Liver (tissue), 9 donors: ENCODE measurements around the gene PATL2. TPM values are rescaled to one million over a fixed set of nuclear protein-coding genes. Genes with fewer than 3 reads are reported as not detected.

ENCODE experiments used
- DNase-seq: peaks from one replicate; pipeline ENCODE4 v3.0.0-alpha.2; 2017; ENCODE audit warnings: low spot score
- H3K27ac ChIP-seq, 2 donors: one replicate each; pipeline ENCODE4 v1.7.0; 2013; ENCODE audit warnings: inconsistent platforms in 2 of 2, low read length in 2 of 2, control low read depth in 1 of 2, low read depth in 1 of 2, mild to moderate bottlenecking in 1 of 2
- H3K27me3 ChIP-seq, 4 donors: one replicate each; pipeline versions ENCODE4 v1.6.1 to v1.7.0; 2013; ENCODE audit warnings: low read length in 3 of 4, inconsistent platforms in 1 of 4, mild to moderate bottlenecking in 1 of 4, moderate library complexity in 1 of 4; ENCODE audit not compliant: control insufficient read depth in 4 of 4, insufficient read depth in 4 of 4
- H3K36me3 ChIP-seq, 4 donors: one replicate each; pipeline versions ENCODE4 v1.6.1 to v1.7.0; 2013; ENCODE audit warnings: low read length in 3 of 4, mild to moderate bottlenecking in 3 of 4, low read depth in 1 of 4, moderate library complexity in 1 of 4; ENCODE audit not compliant: control insufficient read depth in 4 of 4, insufficient read depth in 3 of 4
- H3K4me1 ChIP-seq, 4 donors: one replicate each; pipeline versions ENCODE4 v1.6.1 to v1.7.0; 2013; ENCODE audit warnings: low read length in 3 of 4, mild to moderate bottlenecking in 3 of 4, moderate library complexity in 1 of 4; ENCODE audit not compliant: control insufficient read depth in 4 of 4, insufficient read depth in 4 of 4
- H3K4me3 ChIP-seq, 3 donors: one replicate each; pipeline versions ENCODE4 v1.6.1 to v1.7.0; 2013; ENCODE audit warnings: low read length in 3 of 3, control low read depth in 1 of 3, low read depth in 1 of 3, mild to moderate bottlenecking in 1 of 3
- H3K9ac ChIP-seq, 2 donors: one replicate each; pipeline ENCODE4 v1.7.0; 2013; ENCODE audit warnings: low read length in 2 of 2, mild to moderate bottlenecking in 2 of 2, moderate library complexity in 2 of 2, control low read depth in 1 of 2, low read depth in 1 of 2
- H3K9me3 ChIP-seq, 4 donors: one replicate each; pipeline versions ENCODE4 v1.6.1 to v1.7.0; 2013; ENCODE audit warnings: low read length in 3 of 4; ENCODE audit not compliant: control insufficient read depth in 4 of 4
- ATF3 ChIP-seq: IDR thresholded peaks from 2 replicates; pipeline ENCODE4 v1.6.1; 2016; ENCODE audit warnings: antibody characterized with exemption
- EGR1 ChIP-seq, 2 donors: IDR thresholded peaks; 2 replicates each; pipeline ENCODE4 v1.6.1; 2016 to 2018; ENCODE audit warnings: antibody characterized with exemption in 2 of 2, low read depth in 2 of 2
- FOXA1 ChIP-seq: IDR thresholded peaks from 2 replicates; pipeline ENCODE4 v1.6.1; 2016; ENCODE audit warnings: antibody characterized with exemption
- FOXA2 ChIP-seq: IDR thresholded peaks from 2 replicates; pipeline ENCODE4 v1.6.1; 2016; ENCODE audit warnings: antibody characterized with exemption
- HNF4A ChIP-seq, 2 donors: conservative IDR thresholded peaks; 2 replicates each; pipeline ENCODE4 v1.6.1; 2016; ENCODE audit warnings: antibody characterized with exemption in 2 of 2, mild to moderate bottlenecking in 2 of 2
- HNF4G ChIP-seq: IDR thresholded peaks from 2 replicates; pipeline ENCODE4 v1.6.1; 2016; ENCODE audit warnings: antibody characterized with exemption
- JUND ChIP-seq, 2 donors: IDR thresholded peaks; 2 replicates each; pipeline ENCODE4 v1.6.1; 2016; ENCODE audit warnings: antibody characterized with exemption in 2 of 2
- NR2F2 ChIP-seq: IDR thresholded peaks from 2 replicates; pipeline ENCODE4 v1.6.1; 2016; ENCODE audit warnings: antibody characterized with exemption
- RAD21 ChIP-seq, 2 donors: IDR thresholded peaks; 2 replicates each; pipeline ENCODE4 v1.6.1; 2016; ENCODE audit warnings: antibody characterized with exemption in 2 of 2, mild to moderate bottlenecking in 2 of 2
- REST ChIP-seq: IDR thresholded peaks from 2 replicates; pipeline ENCODE4 v1.6.1; 2016; ENCODE audit warnings: antibody characterized with exemption, mild to moderate bottlenecking
- RXRA ChIP-seq, 2 donors: IDR thresholded peaks; 2 replicates each; pipeline ENCODE4 v1.6.1; 2017 to 2018; ENCODE audit warnings: antibody characterized with exemption in 2 of 2, mild to moderate bottlenecking in 1 of 2
- TAF1 ChIP-seq: conservative IDR thresholded peaks from 2 replicates; pipeline ENCODE4 v1.6.1; 2016; ENCODE audit warnings: antibody characterized with exemption, mild to moderate bottlenecking
- YY1 ChIP-seq: IDR thresholded peaks from 2 replicates; pipeline ENCODE4 v1.6.1; 2016; ENCODE audit warnings: antibody characterized with exemption, mild to moderate bottlenecking
- WGBS: extraction: QIAGEN DNeasy Blood & Tissue Kit; methylation state at CpG from one replicate; pipeline ENCODE4 v1.1.7; 2013; 5-methylcytosine and 5-hydroxymethylcytosine counted together
- polyA plus RNA-seq, 2 donors: library from polyadenylated mRNA; stranded (reverse) in 1 of 2; unstranded in 1 of 2; fragments of 200-250 nt in 1 of 2; fragments of >200 nt in 1 of 2; fragmentation: Nextera tagmentation in 1 of 2; extraction: Ambion mirVana in 1 of 2; gene quantifications; one replicate each; pipeline versions ENCODE4 v1.2.1 to v1.2.3, GENCODE V29; 2013 to 2015
- total RNA-seq, 2 donors: library from RNA; depleted of rRNA; stranded (reverse); fragments of >200 nt; gene quantifications; one replicate each; pipeline ENCODE4 v1.2.3, GENCODE V29; 2014
- TF ChIP-seq, protein P1 (sequence below): IDR thresholded peaks from 2 replicates; pipeline ENCODE4 v1.6.1; 2016; ENCODE audit warnings: antibody characterized with exemption
- TF ChIP-seq, protein P2 (sequence below): fragments of 150-350 bp; IDR thresholded peaks from 2 replicates; pipeline ENCODE4 v1.5.1; 2017; ENCODE audit warnings: improper control_type of control experiment, low read depth, low read length; ENCODE audit not compliant: missing input control
- donor health status: healthy.
- donor health status: healthy.
- donor health status: healthy.
- donor health status: healthy.
- donor health status: healthy.

PATL2 gene
- total and polyA plus RNA-seq, 4 donors: 0.32 to 1.0 (median 0.67) TPM

DNA sequence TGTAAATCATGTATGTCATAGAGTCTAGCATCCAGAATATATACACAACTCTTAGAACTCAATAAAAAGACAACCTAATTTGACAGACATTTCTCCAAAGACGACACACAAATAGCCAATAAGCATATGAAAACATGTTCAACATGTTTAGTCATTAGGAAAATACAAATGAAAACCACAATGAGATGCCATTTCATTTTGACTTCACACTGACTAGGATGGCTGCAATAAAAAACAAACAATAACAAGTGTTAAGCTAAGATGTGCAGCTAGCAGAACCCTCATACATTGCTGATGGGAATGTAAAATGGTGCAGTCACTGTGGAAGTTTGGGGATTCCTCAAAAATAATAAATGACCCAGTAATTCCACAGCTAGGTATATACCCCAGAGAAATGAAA is 64.1 kb downstream of the PATL2 start:
- H3K27ac ChIP-seq: no peak overlapping the region
- no peaks in the 10 kb centered on the region for H3K4me1 ChIP-seq
- H3K4me3 ChIP-seq: no peak overlapping the region
- no peak for DNase-seq
- peaks cover 10 to 46% (median 33%) of the 10 kb centered on the region in 4 donors for H3K36me3 ChIP-seq
- H3K9ac ChIP-seq: no peak overlapping the region
- no peaks in the 10 kb centered on the region for H3K9me3 ChIP-seq
- TF ChIP-seq, protein P1, sequence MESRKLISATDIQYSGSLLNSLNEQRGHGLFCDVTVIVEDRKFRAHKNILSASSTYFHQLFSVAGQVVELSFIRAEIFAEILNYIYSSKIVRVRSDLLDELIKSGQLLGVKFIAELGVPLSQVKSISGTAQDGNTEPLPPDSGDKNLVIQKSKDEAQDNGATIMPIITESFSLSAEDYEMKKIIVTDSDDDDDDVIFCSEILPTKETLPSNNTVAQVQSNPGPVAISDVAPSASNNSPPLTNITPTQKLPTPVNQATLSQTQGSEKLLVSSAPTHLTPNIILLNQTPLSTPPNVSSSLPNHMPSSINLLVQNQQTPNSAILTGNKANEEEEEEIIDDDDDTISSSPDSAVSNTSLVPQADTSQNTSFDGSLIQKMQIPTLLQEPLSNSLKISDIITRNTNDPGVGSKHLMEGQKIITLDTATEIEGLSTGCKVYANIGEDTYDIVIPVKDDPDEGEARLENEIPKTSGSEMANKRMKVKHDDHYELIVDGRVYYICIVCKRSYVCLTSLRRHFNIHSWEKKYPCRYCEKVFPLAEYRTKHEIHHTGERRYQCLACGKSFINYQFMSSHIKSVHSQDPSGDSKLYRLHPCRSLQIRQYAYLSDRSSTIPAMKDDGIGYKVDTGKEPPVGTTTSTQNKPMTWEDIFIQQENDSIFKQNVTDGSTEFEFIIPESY: no peak
- TF ChIP-seq HNF4G (no peak), JUND (IDR thresholded peaks at IDR 0.05) (no peak), FOXA2 (no peak), NR2F2 (no peak), REST (no peak), YY1 (no peak), ATF3 (no peak), RAD21 (IDR thresholded peaks at IDR 0.05) (no peak), HNF4A (conservative IDR thresholded peaks at IDR 0.05) (no peak), TAF1 (no peak), FOXA1 (no peak), RXRA (IDR thresholded peaks at IDR 0.05) (no peak)
- TF ChIP-seq, protein P2, sequence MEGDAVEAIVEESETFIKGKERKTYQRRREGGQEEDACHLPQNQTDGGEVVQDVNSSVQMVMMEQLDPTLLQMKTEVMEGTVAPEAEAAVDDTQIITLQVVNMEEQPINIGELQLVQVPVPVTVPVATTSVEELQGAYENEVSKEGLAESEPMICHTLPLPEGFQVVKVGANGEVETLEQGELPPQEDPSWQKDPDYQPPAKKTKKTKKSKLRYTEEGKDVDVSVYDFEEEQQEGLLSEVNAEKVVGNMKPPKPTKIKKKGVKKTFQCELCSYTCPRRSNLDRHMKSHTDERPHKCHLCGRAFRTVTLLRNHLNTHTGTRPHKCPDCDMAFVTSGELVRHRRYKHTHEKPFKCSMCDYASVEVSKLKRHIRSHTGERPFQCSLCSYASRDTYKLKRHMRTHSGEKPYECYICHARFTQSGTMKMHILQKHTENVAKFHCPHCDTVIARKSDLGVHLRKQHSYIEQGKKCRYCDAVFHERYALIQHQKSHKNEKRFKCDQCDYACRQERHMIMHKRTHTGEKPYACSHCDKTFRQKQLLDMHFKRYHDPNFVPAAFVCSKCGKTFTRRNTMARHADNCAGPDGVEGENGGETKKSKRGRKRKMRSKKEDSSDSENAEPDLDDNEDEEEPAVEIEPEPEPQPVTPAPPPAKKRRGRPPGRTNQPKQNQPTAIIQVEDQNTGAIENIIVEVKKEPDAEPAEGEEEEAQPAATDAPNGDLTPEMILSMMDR: no peak
- no peaks in the 10 kb centered on the region for H3K27me3 ChIP-seq
- WGBS: 97% methylated on average over 1 of the region's 1 CpG

DNA sequence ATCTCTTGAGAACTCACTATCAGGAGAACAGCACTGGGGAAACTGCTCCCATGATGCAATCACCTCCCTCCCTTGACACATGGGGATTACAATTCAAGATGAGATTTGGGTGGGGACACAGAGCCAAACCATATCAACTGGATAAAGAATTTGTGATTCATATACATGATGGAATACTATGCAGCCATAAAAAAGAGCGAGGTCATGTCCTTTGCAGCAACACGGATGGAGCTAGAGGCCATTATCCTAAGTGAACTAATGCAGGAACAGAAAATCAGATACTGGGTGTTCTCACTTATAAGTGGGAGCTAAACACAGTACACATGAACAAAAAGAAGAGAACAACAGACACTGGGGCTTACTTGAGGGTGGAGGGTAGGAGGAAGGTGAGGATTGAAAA is 64.7 kb downstream of the PATL2 start:
- no peak for DNase-seq
- Histone ChIP-seq H3K4me1 (no peaks in the 10 kb centered on the region), H3K9ac (no peak overlapping the region), H3K9me3 (no peaks in the 10 kb centered on the region), H3K27me3 (no peaks in the 10 kb centered on the region), H3K27ac (no peak overlapping the region), H3K36me3 (peaks cover 10 to 40% (median 29%) of the 10 kb centered on the region in 4 donors), H3K4me3 (no peak overlapping the region)
- 98% methylated on average over 2 of the region's 2 CpGs for WGBS
- TF ChIP-seq REST (no peak), FOXA1 (no peak), EGR1 (IDR thresholded peaks at IDR 0.05; ENCODE audit: low read depth in 2 of 2) (no peak), HNF4G (no peak), ATF3 (no peak)
- TF ChIP-seq, protein P2: no peak
